DMS153 treated with DMSO at 0.1 percent for 48 hours (cell line): ENCODE measurements around the gene HRH3.

ENCODE experiments used
- DNase-seq: peaks from one replicate; lab custom pipeline; 2025; ENCODE audit not compliant: unreplicated experiment; lab: John Stamatoyannopoulos, UW

The HRH3 gene

DNA sequence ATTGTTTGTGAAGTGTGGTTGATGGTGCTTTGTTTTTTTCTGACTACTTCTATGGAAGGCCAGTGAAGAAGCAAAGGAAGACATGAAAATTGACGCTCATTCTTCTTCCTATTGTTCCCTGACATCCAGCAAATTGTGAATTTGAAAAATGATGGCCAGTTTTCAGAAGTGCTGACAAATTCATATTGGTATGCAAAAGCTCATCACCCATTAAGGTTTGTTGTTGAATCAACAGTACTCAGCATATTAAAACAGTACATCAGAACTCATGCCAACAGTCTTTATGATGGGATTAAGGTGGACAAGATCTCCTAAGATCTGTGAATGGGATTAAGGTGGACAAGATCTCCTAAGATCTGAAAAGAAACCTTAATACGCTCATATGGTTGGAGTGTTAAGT is 38.3 kb downstream of the HRH3 start:
- no peak for DNase-seq

DNA sequence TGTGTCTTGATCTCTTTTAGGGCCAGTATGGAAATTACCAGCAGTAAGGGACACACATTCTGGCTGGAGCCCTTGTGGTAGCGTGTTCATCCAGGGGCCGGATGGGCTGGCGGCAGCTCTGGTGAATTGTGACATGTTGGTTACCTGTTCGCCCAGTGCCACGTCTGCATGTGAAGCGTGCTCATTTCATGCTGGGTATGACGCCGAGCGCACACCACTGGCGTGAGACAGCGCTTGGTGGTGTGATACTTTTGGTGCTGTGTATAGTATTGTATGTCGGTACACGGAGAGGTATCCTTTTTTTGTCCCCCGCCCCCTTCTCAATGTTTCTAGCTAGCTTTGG is 40.9 kb downstream of the HRH3 start:
- no peak for DNase-seq

DNA sequence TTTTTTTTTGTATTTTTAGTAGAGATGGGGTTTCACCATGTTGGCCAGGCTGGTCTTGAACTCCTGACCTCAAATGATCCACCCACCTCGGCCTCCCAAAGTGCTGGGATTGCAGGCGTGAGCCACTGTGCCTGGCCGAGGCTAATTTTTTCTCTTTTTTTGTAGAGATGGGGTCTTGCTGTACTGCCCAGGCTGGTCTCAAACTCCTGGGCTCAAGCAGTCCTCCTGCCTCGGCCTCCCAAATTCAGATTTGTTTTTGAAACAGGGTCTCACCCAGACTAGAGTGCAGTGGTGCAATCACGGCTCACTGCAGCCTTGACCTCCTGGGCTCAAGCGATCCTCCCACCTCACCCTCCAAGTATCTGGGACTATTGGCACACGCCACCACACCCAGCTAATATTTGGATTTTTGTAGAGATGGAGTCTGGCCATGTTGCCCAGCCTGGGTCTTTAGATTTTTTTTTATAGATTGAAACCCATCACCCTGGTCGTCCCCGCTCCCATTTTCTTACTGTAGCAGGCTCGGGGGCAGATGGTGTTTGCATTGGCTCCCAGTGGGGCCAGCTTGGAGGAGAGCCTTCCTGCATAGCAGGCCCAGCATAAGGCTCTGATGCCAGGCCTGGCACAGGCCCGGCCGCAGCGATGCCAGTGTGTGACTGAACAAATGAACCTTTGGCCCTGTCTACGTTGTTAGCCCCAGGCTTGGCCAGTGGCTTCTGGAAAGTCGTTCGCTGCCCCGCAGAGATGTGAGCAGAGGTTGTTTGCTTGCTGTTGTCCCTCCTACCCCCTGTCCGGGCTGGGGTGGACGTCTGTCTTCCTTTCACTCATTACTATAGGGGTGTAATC is 41.5 kb downstream of the HRH3 start:
- DNase-seq, result no peak

DNA sequence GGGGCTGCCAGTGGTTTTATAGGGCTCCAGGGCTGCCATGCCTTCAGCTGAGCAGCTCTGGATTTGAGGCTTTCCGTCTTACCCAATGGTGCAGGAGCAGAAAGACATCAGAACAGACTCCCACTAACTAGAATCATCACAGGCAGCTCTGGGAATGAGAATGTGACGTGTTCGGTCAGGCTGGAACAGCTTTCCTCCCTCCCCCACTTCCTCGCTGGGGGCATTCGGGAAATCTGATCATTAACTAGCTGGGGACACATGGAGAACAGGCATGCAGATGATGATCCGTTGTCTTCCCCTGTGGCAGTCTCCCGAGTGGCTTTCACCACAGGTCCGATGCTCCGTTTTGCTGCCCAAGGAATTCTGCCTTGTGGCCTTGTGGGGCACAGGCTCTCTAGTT is 42.8 kb downstream of the HRH3 start:
- DNase-seq, result no peak

DNA sequence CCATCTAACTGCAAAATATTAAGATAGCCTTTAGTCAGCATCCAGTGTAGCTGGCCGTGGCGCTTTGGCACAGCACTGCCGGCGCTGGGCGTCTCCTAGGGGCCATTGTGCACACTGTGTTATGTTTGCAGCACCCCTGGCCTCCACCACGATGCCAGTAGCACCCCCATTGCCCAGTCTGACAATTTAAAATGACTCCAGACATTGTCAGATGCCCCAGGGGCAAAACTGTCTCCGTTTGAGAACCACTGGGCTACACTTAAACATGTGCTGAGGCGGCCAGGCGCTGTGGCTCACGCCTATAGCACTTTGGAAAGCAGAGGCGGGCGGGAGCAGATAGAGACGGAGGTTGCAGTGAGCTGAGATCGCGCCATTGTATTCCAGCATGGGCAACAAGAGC is 43.2 kb downstream of the HRH3 start:
- no peak for DNase-seq

DNA sequence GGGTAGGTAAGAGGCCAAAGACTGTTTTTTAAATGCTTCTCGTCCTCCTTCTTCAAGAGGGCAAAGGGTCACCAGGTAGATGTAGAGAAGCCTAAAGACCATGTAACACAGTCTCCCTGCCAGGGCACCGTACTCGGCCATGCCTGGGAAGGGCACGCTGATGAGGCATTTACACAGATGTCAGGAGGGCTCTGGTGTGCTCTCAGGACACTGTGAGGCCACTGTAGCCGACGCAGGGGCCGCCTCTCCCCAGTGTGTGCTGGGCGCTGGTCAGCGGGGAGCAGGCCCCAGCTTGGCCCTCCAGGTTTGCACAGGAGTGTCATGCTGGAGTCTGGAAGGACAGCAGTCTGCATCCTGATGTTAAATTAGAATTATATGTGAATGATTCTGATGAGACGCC is 44.4 kb downstream of the HRH3 start:
- DNase-seq, result no peak

DNA sequence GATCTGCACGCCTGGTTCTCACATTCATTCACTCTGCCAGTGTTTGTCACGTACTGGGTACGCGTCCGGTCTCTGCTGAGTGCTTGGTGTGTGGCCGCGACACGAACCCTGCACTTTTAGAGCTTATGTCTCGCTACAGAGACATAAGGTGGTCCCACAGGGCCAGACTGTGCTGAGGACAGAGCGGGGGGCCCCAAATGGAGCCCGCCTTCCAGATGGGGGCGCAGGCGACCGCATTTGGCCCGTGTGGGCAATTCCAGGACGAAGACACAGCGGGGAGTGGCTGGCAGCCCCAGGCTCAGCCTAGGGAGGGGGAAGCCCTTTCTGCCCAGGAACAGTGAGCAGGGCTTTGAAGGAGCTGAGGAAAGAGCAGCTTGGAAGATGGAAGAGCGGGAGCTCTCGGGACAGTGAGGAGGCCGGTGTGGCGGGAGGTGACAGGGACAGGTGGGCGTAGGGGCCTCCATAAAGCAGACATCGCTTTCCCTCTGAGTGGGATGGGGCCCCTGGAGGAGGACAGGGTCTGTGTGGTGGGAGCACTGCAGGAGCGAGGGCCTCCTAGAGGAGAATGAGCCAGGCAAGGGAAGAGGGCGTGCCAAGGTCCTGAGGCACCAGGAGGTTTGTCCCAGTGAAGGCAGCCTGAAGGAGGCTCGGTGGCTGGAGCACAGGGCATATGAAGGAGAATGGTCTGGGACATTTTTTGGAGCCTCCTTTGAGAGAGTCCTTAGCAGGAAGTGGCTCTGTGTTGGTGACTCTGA is 45.0 kb downstream of the HRH3 start:
- DNase-seq, result no peak

DNA sequence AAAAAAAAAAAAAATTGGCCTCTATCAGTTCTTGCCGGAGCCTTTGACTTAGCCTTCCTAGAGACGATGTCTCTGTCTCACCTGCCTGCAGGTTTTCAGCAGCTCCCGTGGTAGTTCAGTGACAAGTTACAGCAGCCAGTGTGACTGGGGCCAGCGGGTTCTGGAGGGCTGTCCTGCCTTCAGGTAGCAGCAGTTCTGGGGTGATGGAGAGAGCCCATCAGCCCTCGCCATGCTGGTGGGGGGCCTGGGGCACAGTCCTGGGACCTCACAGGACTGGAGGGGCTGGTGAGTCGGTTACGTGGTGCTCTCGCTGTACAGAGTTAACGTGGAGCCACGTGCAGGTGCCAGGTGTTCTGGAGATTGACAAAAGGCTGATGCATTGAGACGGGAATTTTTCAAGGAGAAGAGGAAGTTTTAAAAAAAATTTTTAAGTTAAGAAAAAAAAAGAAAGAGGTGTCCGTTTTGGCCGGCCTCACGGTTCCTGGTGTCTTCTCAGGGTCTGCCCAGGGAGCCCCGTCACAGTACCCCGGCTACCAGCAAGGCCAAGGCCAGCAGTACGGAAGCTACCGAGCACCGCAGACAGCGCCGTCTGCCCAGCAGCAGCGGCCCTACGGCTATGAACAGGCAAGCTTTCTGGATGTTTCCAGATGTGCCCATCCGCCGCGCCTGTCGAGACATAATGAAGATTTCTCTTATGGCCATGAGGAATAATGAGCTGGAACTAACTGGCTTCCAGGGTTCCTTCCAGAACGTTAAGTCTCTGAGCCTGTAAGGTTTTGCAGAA is 45.9 kb downstream of the HRH3 start:
- DNase-seq, result no peak

DNA sequence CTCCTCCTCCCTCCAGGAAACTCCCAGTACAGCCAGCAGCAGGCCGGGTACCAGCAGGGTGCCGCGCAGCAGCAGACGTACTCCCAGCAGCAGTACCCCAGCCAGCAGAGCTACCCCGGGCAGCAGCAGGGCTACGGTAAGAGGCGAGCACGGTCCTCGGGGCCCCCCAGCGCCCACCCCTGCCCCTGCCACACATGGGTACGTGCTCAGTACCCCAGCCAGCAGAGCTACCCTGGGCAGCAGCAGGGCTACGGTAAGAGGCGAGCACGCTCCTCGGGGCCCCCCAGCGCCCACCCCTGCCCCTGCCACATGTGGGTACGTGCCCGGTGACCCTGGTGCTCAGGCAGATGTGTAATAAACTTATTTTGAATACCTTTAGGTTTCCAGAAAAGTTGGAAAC is 47.4 kb downstream of the HRH3 start:
- no peak for DNase-seq

DNA sequence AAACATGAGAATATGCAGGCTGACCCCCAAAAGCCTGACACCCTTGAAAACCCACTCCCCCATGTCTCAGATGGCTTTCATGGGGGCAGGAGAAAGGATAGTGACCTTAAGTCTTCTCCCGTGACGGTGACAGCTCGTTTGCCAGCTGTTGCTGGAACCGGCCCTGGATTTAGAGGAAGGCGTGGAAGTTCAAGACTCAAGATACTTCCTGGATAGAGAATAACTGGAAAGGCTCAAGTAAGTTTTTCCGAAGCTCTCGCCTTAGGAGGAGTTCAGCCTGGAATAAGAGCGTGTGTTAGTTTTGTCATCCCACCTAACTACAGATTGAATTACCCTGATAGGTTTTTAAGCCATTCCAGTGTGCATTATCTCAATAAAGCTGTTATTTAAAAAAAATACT is 48.8 kb downstream of the HRH3 start:
- no peak for DNase-seq

DNA sequence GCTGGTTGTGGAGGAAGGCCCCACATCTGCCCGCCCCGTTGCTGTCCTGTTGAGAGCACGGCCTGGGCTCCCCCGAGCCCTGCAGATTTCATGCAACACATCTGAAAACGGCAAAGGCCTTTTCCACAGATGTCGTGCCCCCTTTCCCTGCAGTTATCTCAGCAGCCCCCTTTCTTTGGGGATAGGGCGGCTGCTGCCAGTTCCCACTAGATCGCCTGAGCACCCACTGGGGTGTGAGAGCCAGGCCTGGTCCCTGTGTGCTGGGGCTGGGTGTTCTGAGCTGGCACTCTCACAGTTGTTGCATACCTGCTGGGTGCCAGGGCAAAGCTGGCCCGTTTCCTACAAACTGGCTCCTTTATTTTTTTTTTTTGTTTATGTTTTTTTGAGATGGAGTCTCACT is 49.5 kb downstream of the HRH3 start:
- DNase-seq, result no peak

DNA sequence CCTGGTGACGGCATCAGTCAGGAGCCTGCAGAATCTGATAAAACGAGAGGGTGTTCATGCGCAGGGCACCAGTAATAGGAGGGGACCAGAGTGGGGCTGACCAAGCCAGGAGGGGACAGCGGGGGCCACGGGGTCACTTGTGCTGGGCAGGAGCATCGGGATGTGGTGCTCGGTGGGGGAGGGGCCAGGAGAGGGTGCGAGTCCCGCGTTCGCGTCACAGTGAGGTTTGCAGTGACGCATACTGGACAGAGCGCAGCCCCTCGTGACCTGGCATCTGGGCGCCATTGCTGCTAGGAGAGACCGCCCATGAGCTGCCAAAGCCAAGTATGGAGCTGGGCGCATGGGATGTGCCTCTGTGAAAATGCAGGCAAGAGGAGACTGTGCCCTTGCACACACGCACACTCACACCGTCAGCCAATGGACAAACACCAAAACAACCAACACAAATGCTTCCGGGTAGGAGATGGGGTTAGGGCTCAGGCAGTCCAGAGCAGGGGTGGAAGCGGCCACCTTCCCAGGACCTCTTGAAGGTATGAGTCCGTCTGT is 51.1 kb downstream of the HRH3 start:
- DNase-seq, result no peak

DNA sequence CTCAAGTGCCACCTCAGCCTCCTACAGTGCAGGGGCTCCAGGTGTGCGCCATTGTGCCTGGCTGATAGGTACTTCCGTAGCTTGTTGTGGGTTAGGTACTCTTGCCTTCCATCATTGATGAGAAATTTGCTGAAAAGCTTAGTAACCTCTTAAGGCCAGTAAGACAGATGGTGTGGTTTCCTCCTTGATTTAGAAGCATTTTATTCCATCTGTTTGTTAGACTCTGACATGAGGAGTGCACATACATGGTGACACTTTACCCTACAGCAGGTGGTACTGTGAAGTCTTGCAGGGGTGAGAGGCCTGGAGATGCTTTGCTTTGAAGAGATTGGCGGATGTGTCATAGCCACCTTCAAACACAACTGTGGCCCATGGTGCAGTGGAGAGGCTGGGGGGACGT is 52.0 kb downstream of the HRH3 start:
- DNase-seq, result no peak

DNA sequence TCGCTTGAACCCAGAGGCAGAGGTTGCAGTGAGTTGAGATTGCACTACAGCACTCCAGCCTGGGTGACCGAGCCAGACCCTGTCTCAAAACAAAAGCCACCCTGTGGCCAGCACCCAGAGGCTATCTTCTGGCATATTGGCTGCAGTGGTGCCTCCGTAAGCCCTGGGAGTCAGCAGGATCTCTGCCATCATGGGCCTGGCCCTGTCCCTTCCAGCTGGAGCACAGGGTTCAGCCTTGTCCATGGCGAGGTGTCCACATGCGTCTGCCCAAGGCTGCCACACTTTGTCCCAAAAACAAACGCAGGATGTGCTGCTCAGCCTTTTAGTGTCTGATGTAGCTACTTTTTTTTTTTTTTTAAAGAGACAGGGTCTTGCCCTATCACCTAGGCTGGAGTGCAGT is 52.6 kb downstream of the HRH3 start:
- no peak for DNase-seq

DNA sequence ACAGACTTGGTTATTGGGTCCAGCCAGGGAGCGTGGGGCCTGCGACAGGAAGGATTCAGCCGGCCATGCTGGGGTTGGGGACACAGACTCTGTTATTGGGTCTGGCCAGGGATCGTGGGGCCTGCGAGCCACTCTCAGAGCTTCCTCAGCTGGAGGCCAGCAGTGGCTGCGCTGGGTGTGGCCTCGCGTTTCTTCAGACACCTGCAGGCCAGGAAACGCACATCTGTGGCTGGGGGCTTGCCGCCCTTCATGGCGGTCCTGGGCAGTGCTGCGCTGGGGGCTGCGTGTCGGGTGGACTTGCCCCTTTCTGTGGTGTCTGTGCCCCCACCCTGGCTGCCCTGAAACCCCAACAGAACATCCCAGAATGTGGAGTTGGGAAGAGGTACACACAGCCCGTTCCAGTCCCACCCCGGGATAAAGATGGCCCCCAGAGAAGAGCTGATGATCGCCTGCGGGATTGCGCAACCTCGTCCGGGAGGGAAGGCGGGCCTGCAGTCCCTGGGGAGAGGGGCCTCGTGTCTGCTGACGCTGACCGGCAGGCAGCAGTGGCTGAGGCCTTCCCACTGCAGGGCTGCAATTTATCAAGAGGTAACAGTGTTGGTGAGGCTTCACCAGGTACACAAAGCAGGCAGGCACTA is 54.2 kb downstream of the HRH3 start:
- DNase-seq, result no peak
